Naive thymus-derived CD8-positive, alpha-beta T cell (primary cell): Measurements from ENCODE around the gene SNAP25. TPM values are rescaled to one million over a fixed set of nuclear protein-coding genes. Genes with fewer than 3 reads are reported as not detected.

Experiments
- ATAC-seq, 2 donors: fragments of 150-1000 bp; cut with Tn5 transposase in 1 of 2; sonication (Bioruptor Pico), chemical (Tn5 transposase) in 1 of 2; 1 replicate in 1 of 2; 2 replicates in 1 of 2; pipeline ENCODE4 v1.10.0; 2021; ENCODE audit warnings: mild to moderate bottlenecking in 2 of 2, moderate library complexity in 2 of 2
- POLR2A ChIA-PET: fragments of 350-600 bp; sonication (Branson Sonifier 250); formaldehyde crosslinking; loops from one replicate; lab custom pipeline; 2021; ENCODE audit warnings: antibody characterized with exemption; lab: Charles Lee
- DNase-seq, 10 donors: peaks; one replicate each; pipeline versions ENCODE4 v3.0.0 to v3.0.0-alpha.2; 2020 to 2022
- H3K27ac Mint-ChIP-seq, 10 donors: one replicate each; pipeline ENCODE4 v1.8.0; 2020 to 2022; ENCODE audit warnings: mild to moderate bottlenecking in 10 of 10, mixed read lengths in 10 of 10, moderate library complexity in 4 of 10, inconsistent platforms in 1 of 10
- H3K27me3 Mint-ChIP-seq, 5 donors: one replicate each; pipeline ENCODE4 v1.8.0; 2021 to 2022; ENCODE audit warnings: mixed read lengths in 5 of 5
- H3K36me3 Mint-ChIP-seq, 3 donors: one replicate each; pipeline ENCODE4 v1.8.0; 2020 to 2022; ENCODE audit warnings: mixed read lengths in 3 of 3, mild to moderate bottlenecking in 2 of 3, inconsistent platforms in 1 of 3
- H3K4me1 Mint-ChIP-seq, 4 donors: one replicate each; pipeline ENCODE4 v1.8.0; 2021 to 2022; ENCODE audit warnings: mixed read lengths in 4 of 4
- H3K4me3 Mint-ChIP-seq, 10 donors: one replicate each; pipeline ENCODE4 v1.8.0; 2020 to 2022; ENCODE audit warnings: mild to moderate bottlenecking in 10 of 10, mixed read lengths in 10 of 10, moderate library complexity in 6 of 10, inconsistent platforms in 1 of 10
- H3K9me3 Mint-ChIP-seq, 9 donors: one replicate each; pipeline ENCODE4 v1.8.0; 2020 to 2022; ENCODE audit warnings: mixed read lengths in 9 of 9, mild to moderate bottlenecking in 3 of 9, inconsistent platforms in 1 of 9, moderate library complexity in 1 of 9
- polyA plus RNA-seq, 3 donors: library from polyadenylated mRNA; unstranded; fragments of 300-500 nt; fragmentation: Illumina TruSeq; gene quantifications; one replicate each; pipeline ENCODE4 v1.2.3, GENCODE V29; 2021
- total RNA-seq, 8 experiments: library from RNA in 2 of 8; stranded (reverse) in 2 of 8; gene quantifications; one replicate each; pipeline ENCODE4 v1.2.3 and lab custom pipeline; 2021 to 2026

Gene SNAP25
- total and polyA plus RNA-seq, 5 experiments from 2014 or later, result 0.37 TPM; not detected in 4

DNA sequence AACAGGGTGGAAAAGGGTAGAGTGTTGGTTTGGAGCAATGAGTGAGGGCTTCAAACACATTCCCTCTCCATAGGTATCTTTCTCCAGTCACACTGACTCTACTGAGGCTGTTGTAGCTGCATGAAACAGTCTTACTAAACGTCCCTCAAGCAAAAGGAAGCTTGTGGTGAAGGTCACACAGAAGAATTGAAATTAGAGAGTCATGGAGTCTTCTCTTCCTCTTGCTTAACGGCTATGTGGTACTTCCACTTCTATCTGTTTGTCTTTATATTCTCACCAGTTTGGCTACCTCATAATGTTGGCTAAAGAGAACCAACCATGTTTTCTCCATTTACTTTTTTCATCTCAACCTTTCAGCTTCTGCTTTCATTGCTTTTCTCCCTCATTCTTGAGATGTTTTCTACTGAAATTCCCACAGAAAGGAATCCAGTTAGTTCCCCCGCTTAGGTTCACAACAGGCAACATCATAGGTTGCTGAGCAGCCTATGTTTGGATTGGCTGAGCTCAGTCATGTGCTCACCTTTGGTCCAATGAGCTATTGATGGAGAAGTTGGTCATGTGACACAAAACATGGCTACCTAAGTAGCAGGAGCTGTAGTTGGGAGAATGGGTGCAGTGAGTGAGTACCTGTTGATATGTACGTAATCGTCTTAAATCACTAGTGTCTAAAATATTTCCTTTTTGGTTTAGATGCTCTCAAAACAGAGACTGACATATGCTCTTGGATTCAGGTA, 99.8 kb downstream of the SNAP25 start:
- Mint-ChIP-seq H3K36me3 (peaks cover 0 to 10% (median 0%) of the 10 kb centered on the region in 3 donors), H3K27ac (no peak overlapping the region), H3K4me1 (no peaks in the 10 kb centered on the region), H3K27me3 (peaks cover 10 to 53% (median 23%) of the 10 kb centered on the region in 5 donors), H3K4me3 (no peak overlapping the region), H3K9me3 (peaks cover 0 to 25% (median 7%) of the 10 kb centered on the region in 9 donors)
- POLR2A ChIA-PET, result no interaction called here
- ATAC-seq (no peak), DNase-seq (no peak)

DNA sequence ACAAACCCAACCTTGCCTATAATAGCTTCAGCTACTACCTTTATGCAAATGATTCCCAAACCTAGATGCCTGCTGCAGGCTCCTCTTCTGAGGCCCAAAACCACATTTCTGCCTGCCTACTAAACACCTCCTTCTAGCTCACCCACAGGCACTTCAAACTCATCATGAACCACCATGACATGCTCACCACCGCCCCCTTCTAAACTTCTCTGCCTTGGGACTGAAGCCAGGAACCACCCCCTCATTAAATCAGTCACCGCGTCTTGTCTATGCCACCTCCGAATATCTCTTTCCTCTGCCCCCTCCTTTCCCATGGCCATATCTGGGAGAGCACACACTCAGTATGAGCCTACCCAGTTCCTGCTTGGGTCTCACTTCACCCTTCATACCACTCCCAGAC, 101.2 kb downstream of the SNAP25 start:
- Mint-ChIP-seq H3K27me3 (peaks cover 4 to 49% (median 20%) of the 10 kb centered on the region in 5 donors), H3K36me3 (peaks cover 0 to 10% (median 0%) of the 10 kb centered on the region in 3 donors), H3K27ac (no peak overlapping the region), H3K9me3 (peaks cover 0 to 25% (median 7%) of the 10 kb centered on the region in 9 donors), H3K4me1 (no peaks in the 10 kb centered on the region), H3K4me3 (no peak overlapping the region)
- POLR2A ChIA-PET, result no interaction called here
- DNase-seq (no peak), ATAC-seq (no peak)

DNA sequence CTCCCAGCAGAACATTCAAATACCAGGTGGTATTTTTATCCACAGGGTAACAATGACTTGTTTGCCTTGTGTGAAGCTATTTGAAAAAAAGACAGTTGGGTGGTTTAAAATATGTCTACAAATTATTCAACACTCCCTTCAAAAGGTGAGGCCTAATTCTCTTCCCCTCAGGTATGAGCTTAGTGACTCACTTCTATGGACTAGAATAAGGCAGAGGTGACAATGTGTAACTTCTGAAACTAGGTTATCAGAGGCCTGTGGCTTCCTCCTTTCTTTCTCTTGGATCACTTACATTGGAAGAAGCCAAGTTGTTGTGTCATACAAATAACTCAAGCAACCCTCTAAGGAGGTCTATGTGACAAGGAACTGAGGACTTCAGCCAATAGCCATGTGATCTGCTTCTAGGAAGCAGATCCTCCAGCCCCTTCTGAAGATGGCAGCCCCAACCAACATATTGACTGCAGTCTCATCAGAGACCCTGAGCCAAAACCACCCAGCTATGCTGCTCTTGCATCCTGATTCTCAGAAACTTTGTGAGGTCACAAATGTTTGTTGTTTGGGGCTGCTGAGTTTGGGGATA, 102.6 kb downstream of the SNAP25 start:
- Mint-ChIP-seq H3K9me3 (peaks cover 0 to 23% (median 6%) of the 10 kb centered on the region in 9 donors), H3K36me3 (peaks cover 0 to 8% (median 0%) of the 10 kb centered on the region in 3 donors), H3K27me3 (peaks cover 4 to 45% (median 17%) of the 10 kb centered on the region in 5 donors), H3K27ac (no peak overlapping the region), H3K4me1 (no peaks in the 10 kb centered on the region), H3K4me3 (no peak overlapping the region)
- no peak for ATAC-seq
- POLR2A ChIA-PET, result no interaction called here
- no peak for DNase-seq

DNA sequence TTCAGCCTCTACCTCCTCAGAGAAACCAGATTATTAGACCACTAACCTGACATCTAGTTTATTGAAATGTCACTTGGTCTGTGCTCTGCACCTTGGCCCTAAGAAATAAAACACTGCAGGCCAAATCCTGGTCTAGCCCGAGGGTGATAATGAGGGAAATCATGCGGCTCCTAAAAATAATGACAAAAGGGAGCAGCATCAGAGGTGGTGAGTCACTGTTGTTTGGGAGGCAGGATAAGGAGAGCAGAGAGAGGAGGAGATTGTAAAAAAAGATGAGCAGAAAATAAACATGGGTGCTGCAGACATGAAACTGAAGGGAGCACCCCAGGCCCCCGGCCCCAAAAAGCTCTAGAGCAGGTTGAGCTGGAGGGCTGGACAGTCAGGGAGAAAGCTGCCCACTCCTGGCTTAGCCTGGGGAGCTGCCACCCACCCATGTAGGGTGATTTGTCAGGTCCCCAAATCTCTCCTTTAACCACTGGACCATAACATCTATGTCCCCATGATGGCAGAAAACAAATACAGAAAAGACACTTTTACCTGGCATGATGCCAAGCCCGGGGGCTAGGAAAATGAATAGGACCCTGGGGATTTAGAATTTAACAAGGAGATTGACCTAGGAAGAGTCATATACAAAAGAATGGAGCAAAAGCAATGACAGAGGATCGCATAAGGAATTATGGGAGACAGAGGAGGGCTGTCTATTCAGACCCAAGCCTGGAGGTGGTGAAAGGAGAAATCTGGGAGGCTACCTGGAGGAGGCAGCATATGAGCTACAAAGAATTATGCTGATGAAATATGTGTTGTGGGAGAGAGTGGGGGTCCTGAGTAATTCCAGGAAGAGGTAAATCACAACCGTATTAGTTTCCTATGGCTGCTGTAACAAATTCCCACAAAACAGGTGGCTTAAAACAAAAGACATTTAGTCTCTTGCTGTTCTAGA, 103.7 kb downstream of the SNAP25 start:
- H3K36me3 Mint-ChIP-seq, result peaks cover 0 to 2% (median 0%) of the 10 kb centered on the region in 3 donors
- DNase-seq (no peak), ATAC-seq (no peak)
- POLR2A ChIA-PET, result no interaction called here
- H3K27ac Mint-ChIP-seq, result peak overlapping the region in 1 of 10 donors; percentile 51
- H3K4me3 Mint-ChIP-seq, result no peak overlapping the region
- no peaks in the 10 kb centered on the region for H3K4me1 Mint-ChIP-seq
- peaks cover 7 to 45% (median 21%) of the 10 kb centered on the region in 5 donors for H3K27me3 Mint-ChIP-seq
- H3K9me3 Mint-ChIP-seq, result peaks cover 0 to 14% (median 0%) of the 10 kb centered on the region in 9 donors

DNA sequence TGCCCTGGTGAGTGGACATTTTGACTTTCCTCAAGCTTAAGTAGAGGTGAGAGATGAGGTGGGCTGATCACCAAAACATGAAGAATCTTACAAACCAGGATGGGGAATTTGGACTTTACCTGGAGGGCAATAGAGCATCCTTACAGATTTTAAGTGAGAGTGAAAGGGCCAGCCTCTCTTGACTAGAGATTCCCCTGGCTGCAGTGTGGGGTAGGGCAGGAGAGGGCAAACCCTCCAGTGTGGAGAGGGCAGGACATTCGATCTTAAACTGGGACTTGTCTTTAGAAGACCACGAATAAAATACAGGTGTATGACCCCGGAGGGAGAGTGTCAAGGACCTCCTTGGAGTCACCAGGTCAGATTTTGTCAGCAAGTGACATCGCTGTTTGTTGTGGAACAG, 105.1 kb downstream of the SNAP25 start:
- ATAC-seq (no peak), DNase-seq (no peak)
- peaks cover 7 to 45% (median 17%) of the 10 kb centered on the region in 5 donors for H3K27me3 Mint-ChIP-seq
- POLR2A ChIA-PET, result no interaction called here
- no peak overlapping the region for H3K4me3 Mint-ChIP-seq
- H3K9me3 Mint-ChIP-seq, result peaks cover 0 to 11% (median 0%) of the 10 kb centered on the region in 9 donors
- H3K4me1 Mint-ChIP-seq, result no peaks in the 10 kb centered on the region
- no peaks in the 10 kb centered on the region for H3K36me3 Mint-ChIP-seq
- H3K27ac Mint-ChIP-seq, result no peak overlapping the region

DNA sequence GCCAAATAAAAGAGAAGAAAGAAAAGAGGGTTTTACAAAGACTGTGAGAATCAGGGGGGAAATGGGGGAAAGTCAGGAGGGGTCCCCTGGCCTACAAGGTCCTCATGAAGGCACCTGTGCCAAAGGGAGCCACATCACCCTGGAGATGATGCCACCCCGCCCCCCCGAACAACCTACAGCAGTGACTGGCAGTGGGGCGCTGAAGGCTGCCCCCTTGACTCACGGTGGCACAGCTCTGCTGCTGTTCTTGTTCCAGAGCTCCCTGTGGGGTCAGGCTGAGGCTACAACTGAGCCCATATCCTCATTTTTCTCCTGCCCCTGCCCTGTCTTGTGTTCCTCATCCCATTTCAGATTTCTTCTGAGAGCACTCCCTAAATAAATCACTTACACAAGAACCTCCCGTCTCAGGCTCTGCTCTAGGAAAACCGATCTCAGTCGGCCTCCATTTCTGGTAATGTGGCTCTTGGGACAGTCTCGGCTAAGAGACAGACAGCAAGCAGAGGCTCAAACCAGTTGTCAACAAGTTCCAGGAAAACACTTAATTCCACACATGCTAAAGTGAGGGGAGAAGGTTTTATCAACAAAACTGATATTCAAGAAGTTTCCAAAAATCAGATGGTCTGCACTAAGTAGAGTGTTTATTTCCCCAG, 105.7 kb downstream of the SNAP25 start:
- POLR2A ChIA-PET, result no interaction called here
- Mint-ChIP-seq H3K27ac (no peak overlapping the region), H3K4me3 (no peak overlapping the region), H3K9me3 (peaks cover 0 to 11% (median 0%) of the 10 kb centered on the region in 9 donors), H3K36me3 (no peaks in the 10 kb centered on the region), H3K4me1 (no peaks in the 10 kb centered on the region), H3K27me3 (peaks cover 7 to 44% (median 16%) of the 10 kb centered on the region in 5 donors)
- no peak for ATAC-seq
- DNase-seq, result no peak

DNA sequence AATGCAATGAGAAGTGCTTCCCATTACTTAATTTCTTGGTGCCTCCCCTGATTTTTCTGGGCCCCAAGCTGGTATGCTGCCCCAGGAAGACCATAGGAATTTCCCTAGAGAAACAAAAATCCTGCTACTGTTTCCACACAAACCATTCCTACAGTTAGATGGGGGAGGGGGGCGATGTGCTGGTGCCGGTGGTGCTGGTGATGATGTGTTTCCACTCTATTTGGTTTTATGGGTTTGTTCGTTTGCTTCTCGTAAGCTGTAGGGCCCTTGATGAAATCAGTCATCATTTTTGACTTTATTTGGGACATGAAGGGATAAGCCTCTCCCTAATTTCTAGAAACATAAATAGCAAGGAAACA, 110.2 kb downstream of the SNAP25 start:
- POLR2A ChIA-PET, result no interaction called here
- Mint-ChIP-seq H3K9me3 (no peaks in the 10 kb centered on the region), H3K27me3 (peaks cover 0 to 11% (median 5%) of the 10 kb centered on the region in 5 donors), H3K4me3 (no peak overlapping the region), H3K4me1 (no peaks in the 10 kb centered on the region), H3K27ac (no peak overlapping the region), H3K36me3 (no peaks in the 10 kb centered on the region)
- ATAC-seq, result no peak
- DNase-seq, result no peak

DNA sequence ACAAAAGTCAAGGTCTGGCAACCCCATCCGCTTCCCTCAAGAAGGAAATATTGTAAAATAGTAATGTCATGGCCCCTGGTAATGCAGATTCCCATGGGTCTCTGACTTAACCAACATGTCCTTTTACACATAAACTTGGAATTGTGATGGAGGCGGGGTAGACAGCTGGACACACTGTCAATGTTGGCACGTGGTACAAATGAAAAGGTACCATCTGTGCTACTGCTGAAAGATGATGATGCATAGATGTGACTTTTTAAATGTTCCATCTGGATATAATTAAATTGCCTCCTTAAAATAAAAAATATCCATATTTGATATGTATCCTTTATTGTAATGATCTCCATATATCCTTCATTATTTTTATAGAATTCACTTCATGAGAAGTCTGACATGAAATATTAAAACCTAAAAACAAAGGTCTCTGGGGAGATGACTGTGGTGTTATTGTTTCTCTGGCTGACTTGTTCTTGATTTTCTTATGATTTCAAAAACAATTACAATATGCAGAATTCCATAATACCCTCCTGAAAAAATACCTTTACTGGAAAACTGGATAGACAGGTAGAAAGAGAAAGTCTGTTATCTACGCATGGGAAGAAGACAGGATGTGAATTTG, 110.9 kb downstream of the SNAP25 start:
- no peaks in the 10 kb centered on the region for H3K36me3 Mint-ChIP-seq
- no peaks in the 10 kb centered on the region for H3K4me1 Mint-ChIP-seq
- no peaks in the 10 kb centered on the region for H3K9me3 Mint-ChIP-seq
- no peak overlapping the region for H3K27ac Mint-ChIP-seq
- DNase-seq (no peak), ATAC-seq (no peak)
- no peak overlapping the region for H3K4me3 Mint-ChIP-seq
- H3K27me3 Mint-ChIP-seq, result peaks cover 2 to 9% (median 5%) of the 10 kb centered on the region in 5 donors
- POLR2A ChIA-PET, result no interaction called here

DNA sequence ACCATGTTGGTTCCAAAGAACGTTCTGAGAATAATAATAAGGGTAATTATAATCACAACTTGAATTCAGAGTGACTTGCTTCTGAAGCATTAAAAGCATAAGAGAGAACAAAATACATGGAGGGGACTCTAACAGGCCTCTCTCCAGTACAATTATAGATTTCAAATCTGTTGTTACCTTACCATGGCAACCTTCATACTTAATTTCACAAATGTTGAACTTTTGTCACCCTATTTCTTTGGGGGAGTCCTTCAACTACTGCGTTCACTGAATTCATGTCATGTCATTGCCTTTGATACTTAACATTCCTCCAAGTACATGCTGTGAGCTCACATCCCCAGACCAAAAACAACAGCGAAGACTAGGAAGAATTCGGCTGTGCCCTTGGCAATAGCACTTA, 111.4 kb downstream of the SNAP25 start:
- H3K4me3 Mint-ChIP-seq, result no peak overlapping the region
- H3K4me1 Mint-ChIP-seq, result no peaks in the 10 kb centered on the region
- H3K27me3 Mint-ChIP-seq, result peaks cover 2 to 8% (median 5%) of the 10 kb centered on the region in 5 donors
- DNase-seq (no peak), ATAC-seq (no peak)
- POLR2A ChIA-PET, result no interaction called here
- H3K27ac Mint-ChIP-seq, result no peak overlapping the region
- no peaks in the 10 kb centered on the region for H3K36me3 Mint-ChIP-seq
- no peaks in the 10 kb centered on the region for H3K9me3 Mint-ChIP-seq

DNA sequence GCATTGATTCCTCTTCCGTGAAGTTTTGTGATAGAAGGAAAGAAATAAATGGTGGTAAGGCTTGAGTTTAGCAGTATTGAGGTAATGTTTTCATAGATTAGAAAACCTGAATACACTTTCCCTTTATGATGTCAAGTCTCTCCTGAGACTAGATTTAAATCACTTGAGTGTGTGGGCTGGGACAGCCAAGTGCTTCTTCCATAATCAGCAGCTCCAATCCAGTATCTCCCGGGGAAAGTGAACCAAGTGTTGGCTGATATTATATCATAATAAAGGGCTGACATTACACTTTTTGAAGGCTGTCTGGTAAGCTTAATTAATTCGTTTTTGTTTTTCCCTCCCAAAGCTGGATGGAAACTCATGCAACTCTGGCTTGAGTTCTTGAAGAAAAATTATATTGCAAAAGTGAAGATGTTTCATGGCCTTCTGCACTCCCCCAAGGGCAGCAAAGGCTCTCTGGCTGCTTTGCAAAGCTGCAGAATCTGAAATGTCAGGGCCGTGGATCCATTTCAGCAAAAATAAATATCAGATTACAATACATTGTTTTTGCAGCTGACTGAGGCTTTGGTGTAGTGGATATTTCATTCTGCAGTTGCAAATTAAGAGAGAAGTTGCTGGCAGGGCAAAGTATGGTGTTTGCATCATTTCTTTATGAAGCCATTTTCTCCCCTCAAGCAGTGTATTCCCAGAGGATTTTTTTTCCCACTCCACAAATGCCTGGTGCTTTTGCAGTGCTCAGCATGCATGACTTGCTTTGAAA, 114.2 kb downstream of the SNAP25 start:
- H3K4me1 Mint-ChIP-seq, result no peaks in the 10 kb centered on the region
- H3K27me3 Mint-ChIP-seq, result peaks cover 2 to 12% (median 7%) of the 10 kb centered on the region in 5 donors
- POLR2A ChIA-PET, result no interaction called here
- DNase-seq (no peak), ATAC-seq (no peak)
- no peak overlapping the region for H3K4me3 Mint-ChIP-seq
- H3K27ac Mint-ChIP-seq, result no peak overlapping the region
- no peaks in the 10 kb centered on the region for H3K36me3 Mint-ChIP-seq
- H3K9me3 Mint-ChIP-seq, result no peaks in the 10 kb centered on the region

DNA sequence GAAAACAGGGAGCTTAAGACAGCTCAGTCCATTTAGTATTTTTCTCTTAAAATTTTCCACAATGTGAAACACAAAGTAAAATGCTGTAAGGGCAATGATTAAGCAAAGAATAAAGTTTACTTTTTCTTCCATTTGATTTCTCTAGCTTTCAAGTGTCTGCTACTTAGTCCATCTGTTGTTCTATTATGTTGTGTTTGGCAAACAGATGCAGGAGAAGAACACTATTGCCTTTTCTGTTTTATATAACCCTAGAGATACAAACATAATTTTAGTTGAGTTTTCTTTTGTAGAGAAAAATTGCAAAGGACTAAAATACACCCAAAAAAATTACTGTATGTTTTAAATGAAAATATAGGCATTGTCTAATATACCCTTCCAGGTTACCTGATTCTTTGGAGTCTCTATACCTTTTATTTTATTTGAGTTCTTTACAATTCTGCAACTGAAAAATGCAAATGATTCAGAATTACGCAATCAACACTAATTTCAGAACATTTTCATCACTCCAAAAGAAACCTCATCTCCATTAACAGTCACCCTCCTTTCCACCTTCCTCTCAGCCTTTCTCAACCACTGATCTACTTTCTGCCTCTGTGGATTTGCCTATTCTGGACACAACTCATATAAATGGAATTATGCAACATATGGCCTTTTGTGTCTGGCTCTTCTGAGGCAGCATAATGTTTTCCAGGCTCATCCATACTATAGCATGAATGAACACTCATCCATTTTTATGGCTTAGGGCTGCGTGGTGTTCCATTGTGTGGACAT, 118.5 kb downstream of the SNAP25 start:
- DNase-seq, result no peak
- no peak for ATAC-seq
- POLR2A ChIA-PET, result no interaction called here
- H3K27me3 Mint-ChIP-seq, result peaks cover 5 to 9% (median 8%) of the 10 kb centered on the region in 5 donors
- no peaks in the 10 kb centered on the region for H3K9me3 Mint-ChIP-seq
- no peak overlapping the region for H3K4me3 Mint-ChIP-seq
- no peaks in the 10 kb centered on the region for H3K36me3 Mint-ChIP-seq
- no peaks in the 10 kb centered on the region for H3K4me1 Mint-ChIP-seq
- no peak overlapping the region for H3K27ac Mint-ChIP-seq
